Right lobe of liver (tissue), 4 donors: Measurements from ENCODE around the gene CBX2.

Experiments used
- CTCF ChIP-seq, 4 donors: fragments of 200-600 bp in 3 of 4; fragments of 450-650 bp in 1 of 4; IDR thresholded peaks; one replicate each; pipeline versions ENCODE4 v1.5.1 to v1.8.0; 2016 to 2022; ENCODE audit warnings: antibody characterized with exemption in 4 of 4, mild to moderate bottlenecking in 2 of 4
- POLR2A ChIP-seq: fragments of 450-650 bp; IDR thresholded peaks from one replicate; pipeline ENCODE4 v1.6.1; 2017; ENCODE audit warnings: antibody characterized with exemption, mild to moderate bottlenecking
- donor health status: DM: no; HTN: no; CAD: no.
- donor health status: DM: no; HTN: no; CAD: no.
- donor health status: DM: no; HTN: yes; CAD: no.

- TF ChIP-seq POLR2A (no peak), CTCF (IDR thresholded peaks at IDR 0.05) (no peak)
These were observed 13.8 kb downstream of the CBX2 start for GRCh38 chr17:79791735-79792161.
